HG03196 (cell line): ENCODE results near the gene SRGAP2C.
"Not testable (repeated sequence)": the region's sequence is repeated elsewhere in the genome, so short reads cannot be mapped to it uniquely, and the experiment has no call there.

Source experiments
- ATAC-seq: cut with Tn5 transposase; IDR thresholded peaks from one replicate; pipeline ENCODE4 v1.9.1; 2021; ENCODE audit not compliant: unreplicated experiment

The SRGAP2C gene

DNA sequence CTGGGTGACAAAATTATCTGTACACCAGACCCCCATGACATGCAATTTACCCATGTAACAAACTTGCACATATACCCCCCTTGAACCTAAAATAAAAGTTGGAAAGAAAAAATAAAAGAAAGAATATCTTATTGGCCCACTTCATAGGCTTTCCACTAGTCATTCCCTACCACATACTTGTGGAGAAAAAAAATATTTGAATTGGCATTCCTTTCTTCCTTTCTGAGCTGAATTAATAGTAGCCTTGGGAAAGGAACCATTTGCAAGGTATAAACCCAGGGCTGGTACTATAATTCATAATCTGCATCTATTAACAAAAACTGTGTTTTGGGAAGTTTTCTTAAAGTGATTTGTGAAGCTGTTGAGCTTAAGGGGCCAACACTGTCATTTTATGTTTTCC is 140.0 kb downstream of the SRGAP2C start:
- ATAC-seq, result not testable (repeated sequence)

DNA sequence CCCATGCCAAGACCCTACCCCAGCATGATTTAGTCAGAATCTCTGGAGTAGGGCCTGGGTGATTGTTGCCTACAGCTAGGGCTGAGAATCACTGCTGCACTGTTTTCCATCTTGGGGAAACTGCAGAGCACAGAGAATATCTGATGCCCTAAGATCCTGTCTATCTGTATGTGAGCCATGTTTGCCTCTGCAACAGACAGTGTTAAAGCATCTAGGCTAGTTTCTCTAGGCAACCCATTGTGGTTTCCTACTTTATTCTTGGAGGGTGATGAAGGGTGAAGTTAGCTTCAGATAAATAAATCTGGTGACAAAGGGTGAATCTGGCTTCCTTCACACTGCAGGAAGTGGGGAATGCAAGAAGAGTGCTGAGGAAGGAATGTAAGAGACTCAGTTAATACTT is 147.4 kb downstream of the SRGAP2C start:
- not testable (repeated sequence) for ATAC-seq

DNA sequence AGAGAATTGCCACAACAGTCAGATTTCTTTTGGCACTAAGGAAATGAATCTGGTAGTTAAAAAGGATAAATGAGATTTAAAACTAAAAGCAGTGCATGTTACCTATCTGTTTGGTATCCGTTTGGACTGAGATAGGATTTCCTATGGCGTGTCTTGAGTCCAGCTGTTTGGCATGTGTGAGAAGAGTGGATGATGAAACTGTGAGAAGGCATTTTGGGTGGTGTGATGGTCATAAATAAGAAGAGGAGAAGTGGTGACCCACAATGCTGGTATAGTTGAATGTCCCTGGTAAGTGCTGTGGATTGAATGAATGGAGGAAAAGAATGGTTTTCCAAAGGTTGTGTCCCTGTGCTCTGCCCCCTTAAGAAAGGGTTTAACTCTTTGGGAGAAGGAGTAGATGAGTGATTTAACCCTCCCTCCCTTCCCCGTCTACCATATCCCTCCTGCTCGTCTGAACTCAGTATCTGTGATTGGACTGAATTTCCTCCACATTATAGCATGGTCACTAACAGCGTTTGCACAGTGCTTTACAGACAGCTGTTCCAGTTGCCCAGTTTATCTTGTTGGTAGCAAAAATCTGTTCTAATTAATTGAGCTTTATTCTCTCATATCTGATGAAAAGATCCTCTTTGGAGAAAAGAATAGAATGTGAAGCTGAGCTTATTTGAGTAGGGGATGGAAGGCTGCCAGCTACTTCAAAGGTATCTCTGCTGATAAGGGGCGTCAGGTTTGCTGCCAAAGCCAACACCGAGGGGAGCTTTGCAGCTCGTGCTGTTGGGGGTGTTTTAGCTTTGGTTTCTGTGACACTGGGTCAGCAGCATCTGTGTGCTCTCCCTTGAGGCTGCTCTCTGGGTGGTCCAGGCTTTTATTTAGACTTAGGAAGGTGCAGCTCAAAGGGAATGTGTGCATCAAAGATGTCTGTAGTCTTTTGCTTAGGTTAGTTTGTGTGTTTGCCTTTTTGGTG is 148.1 kb downstream of the SRGAP2C start:
- ATAC-seq, result not testable (repeated sequence)

DNA sequence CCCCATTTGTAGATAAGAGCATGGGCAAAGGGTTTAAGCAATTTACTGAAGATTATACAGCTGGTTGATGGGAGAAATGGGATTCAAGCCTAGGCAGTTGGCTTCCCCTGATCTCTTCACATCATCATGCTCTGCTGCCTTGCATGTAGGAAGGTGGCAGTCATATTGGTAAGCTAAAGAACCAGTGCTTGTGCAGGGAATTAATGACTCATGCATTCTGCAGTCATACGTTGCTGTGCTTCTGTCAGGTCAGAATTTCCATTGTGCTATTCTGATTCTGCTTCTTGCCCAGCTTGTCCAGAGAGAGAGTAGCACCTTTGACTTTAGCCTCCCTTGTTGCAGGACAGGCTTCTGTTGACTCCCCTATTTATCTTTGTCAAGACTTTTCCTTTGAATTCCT is 153.2 kb downstream of the SRGAP2C start:
- peak; percentile 43 for ATAC-seq

DNA sequence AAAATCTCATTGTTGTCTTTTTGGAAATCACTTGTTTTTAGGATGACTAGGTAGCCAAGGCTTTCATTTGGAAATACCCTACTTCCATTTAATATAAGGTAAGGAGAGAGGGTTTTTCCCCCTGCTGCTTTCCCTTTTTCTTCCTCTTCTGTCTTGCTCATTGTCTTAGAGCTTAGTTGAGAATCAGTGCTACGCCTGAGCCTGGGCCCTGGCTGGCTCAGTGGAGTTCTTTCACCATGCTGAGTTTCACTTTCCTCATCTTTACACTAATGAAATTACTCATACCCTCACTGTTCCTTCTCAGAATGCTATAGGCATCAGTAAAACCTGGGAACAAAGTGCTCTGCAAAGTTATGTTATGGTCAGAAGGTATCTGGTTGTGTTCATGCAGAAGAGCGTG is 154.8 kb downstream of the SRGAP2C start:
- ATAC-seq, result peak; percentile 72

DNA sequence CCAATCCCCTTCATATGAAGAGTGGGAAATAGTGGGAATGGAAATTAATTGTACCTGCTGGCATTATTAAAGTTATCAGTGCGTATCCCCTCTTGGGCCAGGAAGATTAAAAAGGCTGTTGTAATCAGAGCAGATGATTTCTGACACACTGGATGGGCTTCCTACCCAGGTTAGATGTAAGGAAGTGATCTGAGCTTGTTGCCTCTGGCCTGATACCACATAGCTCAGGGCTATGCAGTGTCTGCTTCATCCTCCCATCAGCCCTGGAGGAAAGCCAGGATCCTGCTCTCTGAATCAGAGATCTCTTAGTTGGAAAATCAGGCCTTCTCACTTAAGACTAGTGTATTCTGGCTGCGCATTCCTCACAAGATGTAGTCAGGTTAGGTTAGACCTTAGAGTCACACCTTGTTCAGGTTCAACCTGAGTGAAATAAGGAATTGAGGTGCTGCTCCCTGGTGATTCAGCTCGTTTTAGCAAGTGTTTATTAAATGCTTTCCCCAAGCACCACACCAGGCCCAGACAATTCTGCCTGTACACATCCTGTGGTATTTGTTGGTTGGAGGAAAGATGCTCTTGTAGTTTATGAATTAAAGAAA is 158.6 kb downstream of the SRGAP2C start:
- not testable (repeated sequence) for ATAC-seq

DNA sequence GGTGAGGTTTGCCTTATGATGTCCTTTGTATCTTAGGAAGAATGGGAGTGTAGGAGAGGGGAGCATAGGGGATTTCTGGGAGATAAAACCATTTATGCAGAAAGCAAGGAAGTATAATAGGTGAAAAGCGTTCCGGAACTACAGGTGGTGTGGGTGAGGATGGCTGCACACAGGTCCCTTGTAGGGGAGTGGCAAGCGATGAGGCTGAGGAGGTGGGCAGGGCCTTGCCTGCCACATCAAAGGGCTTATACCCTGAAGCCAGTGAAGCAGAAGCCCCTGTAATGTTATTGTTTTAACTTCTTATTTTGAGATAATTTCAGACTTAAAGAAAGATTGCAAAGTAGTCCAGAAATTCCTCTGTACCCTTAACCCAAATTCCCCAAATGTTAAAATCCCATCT is 159.6 kb downstream of the SRGAP2C start:
- ATAC-seq, result not testable (repeated sequence)

DNA sequence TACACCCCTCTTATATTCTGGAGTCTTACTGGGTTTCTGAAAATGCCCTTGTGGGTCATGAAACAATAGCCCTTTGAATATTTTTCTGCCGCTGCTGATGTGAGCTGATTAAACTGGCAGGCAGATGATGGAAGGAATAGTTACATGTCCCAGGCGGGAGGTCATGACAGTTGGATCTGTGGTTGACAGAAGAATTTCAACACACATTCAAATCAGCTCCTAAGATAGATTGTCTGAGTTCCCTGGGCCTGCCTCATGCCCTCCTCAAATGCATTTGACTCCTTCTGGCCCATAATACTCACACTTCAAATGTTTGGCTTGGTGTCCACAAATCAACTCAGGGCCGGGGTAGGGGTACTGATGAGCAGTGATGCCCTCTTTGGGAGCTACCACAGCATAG is 161.9 kb downstream of the SRGAP2C start:
- ATAC-seq, result not testable (repeated sequence)

DNA sequence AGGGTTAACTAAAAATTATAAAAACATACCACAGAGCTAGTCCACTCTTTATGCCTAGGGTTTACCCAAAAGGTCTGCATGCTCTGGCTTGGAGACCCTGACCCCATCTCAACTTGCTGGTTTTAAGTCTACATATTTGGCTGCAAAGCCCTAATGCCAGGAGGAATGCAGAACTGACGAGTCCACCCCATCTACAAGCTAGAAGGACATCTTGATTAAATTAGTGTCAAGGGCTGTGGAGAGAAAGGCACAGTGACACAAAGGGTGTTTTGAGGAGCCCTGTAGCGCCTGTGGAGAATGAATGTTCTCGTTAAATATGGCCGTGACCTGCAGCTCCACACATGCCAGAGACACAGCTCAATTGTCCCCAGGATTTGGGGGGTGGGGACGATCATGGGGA is 162.7 kb downstream of the SRGAP2C start:
- not testable (repeated sequence) for ATAC-seq

DNA sequence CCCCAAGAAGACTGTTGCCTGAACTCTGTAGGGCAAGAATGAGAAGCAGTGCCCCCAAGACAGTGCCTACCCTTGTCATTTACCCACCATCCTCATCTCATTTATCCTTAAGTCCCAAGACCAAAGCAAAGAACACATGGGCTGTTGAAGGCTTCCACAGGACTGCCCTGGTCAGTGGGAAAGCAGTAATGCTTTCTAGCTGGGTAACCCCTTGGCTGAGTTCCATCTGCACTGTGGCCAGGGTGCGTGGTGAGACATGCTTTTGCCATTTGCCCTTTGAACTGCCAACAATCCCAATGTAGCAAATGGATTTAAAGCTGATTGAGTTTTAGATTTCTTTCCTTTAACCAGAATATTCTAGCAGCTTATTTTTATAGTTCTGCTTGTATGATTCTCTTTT is 163.3 kb downstream of the SRGAP2C start:
- not testable (repeated sequence) for ATAC-seq

DNA sequence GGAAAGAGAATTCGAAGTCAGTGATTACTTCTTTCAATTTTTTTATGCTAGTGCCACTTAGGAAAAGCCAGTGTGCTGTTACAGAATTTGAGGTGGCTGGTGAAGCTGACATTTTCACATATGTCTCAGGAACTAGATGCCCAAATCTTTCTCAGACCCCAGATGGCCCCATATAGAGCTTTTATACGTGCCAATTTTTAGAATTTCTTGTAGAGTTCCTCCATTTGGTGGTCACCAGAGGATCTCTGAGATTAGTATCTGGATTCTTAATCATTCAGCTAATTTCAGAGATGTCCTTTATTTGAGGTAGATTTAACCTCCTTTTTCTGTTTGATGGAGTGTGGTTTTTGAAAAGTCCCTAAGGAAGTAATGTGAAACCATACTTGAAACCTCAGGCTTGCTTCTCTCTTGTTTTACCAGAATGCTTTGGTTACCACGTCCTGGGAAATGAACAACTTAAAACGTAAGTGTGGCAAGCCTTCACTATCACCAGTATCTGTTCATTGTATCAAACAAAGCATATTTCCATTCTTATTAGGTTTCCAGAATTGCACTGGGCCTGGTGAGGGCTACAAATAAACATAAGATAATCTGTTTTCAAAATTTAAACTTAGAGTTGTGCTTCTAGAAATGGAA is 164.7 kb downstream of the SRGAP2C start:
- ATAC-seq, result not testable (repeated sequence)

DNA sequence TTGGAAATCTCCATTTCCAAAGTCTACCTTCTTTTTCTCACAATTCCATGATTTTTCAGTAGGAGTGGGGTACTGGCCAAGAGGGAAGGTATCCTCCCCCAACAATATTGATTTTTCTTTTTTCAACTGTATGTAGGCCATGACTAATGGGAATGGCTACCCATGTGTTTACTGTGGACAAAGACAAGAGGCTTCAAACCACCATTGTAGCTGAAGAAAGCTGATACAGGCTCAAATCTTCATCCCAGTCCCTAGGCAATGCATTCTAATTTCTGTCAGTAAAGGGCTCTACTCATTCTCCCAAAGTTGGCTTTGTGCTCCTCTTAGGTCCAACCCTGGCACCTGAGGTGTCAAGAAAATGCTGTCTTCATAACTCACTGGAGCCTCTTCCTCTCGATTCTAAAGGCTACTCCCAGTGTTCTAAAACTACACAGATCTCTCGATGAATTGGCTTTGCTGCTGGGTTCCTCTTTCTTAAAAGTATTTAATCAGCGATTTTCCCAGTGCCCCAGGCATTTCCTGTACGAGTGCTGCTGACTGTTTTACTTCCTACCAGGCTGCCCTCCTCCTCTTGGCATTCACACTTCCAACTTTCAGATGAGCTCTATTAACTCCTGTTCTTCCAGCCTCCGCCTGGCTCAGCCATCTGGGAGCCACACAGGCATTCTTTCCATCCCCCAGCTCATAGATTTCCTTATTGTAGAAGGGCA is 171.1 kb downstream of the SRGAP2C start:
- ATAC-seq, result not testable (repeated sequence)

DNA sequence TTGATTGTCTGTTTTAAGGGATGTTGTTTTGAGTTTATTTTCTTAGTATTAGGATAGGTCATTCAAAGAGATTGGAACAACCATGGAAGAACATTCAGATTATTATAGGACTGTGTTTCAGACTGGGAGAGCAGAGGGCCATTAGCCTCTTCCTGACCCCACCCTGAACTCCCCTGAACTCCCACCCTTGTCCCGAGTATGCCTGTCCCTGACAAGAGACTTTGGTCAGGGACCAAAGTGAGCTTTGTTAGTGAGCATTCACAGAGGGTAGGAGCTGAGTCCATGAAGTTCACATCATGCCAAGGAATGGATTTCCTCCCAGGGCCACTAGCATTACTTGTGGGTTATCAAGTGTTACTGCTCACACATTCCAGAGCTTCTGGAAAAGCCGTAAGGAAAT is 172.0 kb downstream of the SRGAP2C start:
- ATAC-seq, result not testable (repeated sequence)

DNA sequence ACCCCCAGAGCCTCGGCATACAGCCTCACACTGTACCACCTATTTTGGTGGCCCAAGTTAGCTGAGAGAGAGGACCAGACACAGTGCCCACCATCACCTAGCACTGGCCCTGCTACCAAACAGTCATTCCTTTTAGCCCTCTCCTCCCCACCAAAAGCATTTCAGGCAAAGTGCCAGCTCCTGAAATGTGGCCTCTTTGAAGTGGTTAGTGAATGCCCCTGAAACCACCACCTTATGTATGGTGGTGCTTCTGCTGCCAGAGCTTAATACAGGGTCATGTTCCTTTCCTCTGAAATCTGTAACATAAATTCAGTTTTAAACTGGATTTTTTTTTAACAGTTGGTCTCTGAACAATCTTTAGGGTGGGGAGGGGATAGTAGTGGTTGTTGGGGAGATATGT is 175.8 kb downstream of the SRGAP2C start:
- ATAC-seq, result not testable (repeated sequence)

DNA sequence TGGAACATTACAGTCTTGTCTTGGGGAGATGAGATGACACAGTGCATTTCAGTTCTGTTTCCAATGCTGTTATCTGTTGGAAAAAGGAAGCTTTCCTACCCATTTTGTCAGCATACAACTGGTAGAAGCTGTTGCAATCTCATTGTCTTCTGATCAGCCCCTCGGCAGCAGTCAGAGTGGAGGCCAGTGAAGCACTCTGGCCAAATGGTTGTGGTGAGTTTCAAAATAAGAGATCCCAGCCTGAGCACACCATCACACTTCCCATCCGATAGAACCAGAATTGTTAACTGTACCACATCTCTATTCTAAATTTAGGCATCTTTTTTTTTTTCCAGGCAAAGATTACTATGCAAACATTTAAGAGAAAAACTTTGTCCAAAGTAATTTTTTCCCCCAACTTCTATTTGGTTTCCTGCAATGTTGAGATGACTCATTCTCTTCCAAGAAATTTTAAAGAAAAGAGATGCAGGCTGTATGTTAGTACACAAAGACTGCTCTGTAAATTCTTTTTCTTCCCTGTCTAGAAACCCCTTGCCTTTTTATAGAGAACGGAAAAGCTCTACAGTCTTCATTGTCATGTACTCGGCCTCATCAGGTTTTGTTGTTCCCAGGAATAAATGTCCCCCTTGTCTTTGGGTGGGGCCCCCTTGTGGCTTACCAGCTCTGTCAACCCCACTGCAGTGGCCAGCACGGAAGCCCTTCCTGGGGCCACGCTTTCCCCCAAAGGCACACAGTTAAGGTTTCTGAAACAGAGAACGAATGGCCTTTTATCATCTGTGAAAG is 176.9 kb downstream of the SRGAP2C start:
- ATAC-seq, result not testable (repeated sequence)

DNA sequence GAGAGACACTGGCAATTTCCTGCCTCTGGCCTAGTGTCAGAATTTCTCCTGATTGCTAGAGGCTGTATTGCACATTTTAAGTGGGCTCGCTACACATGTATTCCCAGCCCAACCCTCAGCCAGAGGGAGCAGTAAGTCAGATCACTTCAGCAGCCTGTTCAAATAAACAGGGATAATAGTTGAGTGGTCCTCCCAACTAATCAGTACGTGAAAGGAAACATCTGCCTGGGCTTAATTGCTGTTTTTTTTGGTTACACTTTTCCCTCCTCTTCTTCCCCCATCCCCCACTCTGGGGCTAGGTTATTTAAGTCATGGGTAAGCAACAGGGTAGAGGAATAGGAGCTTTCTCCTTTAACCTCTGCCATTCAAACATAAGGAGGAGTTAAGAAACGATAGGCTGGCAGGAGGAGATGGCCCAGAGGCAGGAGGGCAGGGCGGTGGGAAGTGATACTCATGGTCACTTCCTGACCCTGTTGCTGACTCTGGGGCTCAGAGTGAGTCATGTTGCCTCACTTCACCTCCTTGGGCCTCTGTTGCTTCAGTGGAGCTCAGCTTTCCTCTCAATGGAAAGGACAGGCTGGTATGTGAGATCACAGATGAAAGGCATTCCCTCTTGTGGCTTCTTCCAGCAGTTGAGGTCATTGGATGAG is 177.6 kb downstream of the SRGAP2C start:
- not testable (repeated sequence) for ATAC-seq

DNA sequence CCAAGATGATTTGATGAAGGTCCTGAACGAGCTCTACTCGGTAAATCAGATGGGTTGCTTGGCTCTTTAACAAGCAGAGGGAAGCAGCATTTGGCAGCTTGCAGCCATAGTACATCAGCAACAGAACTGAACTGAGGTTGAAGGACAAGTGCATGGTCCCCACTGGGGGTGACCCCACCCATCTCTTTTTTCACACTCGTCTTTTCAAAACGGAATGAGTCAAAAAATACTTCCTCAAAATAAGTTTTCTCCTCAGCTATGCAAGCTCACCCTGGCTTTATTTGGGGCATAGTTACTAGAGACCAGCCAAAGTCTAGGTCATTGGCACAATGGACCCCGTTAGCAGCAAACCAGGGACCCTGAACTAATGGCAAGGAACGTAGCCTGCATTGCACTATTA is 180.5 kb downstream of the SRGAP2C start:
- not testable (repeated sequence) for ATAC-seq

DNA sequence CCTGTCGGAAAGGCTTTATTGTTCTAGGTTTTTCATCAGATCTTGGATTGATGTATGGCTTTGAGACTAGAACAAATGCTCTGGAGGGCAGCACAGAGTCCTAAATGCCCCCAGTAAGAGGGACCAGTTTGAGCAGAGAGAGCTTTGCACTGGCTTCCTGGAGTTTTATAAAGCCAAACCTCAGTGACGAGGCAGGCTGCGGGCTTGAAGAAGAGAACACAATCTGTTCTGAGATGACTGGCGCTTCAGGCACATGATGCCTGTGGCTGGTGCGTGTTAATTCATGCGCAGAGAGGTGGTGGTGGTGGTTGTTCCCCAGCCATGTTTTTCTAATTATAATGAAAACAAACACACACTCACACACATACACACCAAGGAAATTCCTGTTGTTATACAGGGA is 180.9 kb downstream of the SRGAP2C start:
- ATAC-seq, result not testable (repeated sequence)

DNA sequence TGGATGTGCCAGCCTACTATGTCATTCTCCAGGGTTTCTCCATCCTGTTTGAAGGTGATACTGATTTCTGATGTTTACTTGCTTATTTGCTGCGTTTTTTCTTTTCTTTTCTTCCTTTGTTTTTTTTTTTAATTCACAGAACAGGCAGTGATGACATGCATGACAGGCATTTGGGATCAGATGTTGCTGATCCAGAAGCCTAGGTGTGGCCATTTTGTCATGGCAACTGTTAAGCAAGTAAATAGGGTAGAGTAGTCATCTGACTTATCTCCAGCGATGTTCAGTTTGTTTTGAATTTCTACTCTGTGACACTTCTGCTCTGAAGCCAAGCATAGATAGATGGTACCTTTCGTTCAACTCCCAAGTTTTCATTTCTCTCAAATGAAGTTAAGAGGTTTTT is 181.4 kb downstream of the SRGAP2C start:
- not testable (repeated sequence) for ATAC-seq

DNA sequence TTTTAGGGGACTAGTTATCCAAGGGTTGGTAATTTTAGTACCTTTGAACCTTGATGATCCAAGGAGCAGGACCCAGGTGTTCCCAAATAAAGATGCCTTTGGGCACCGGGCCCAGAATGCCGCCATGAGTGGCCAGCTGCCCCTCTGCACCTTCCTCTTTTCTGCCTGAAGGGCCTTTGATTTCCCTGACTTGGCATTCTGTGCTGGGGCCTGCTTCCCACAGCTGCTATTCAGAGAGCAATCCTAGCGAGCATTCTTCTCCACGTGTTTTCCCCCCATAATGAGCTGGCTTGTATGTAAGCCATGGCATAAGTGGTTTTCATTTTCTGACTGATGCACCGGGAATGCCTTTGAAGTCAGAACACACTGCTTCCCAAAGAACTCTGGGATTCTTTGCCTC is 184.1 kb downstream of the SRGAP2C start:
- not testable (repeated sequence) for ATAC-seq
